ENCODE results near the gene SLC9A9.

The SLC9A9 gene

DNA sequence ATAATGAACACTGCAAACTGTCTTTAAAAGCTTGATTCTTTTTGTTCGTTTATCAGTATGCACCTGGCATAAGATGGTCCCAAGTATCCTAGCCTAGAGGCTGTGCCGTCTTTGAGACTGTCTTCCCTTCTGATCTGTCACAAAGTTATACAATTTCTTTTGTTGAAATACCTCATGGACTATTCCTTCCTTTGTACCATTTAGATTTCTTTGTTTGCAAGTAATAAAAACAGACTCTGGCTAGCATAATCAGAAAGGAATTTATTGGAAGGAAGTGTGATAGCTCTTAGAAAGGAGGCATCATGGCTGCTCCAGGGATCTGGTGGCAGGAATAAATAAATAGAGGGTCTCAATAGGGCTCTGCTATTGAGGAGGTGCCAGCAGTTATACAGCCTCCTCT lies 280.4 kb downstream of the SLC9A9 start:
- H3K36me3 Mint-ChIP-seq (ENCODE audit: low read depth), result no peaks in the 10 kb centered on the region
- H3K4me1 Mint-ChIP-seq (ENCODE audit: low read depth), result no peaks in the 10 kb centered on the region
- no peaks in the 10 kb centered on the region for H3K27me3 Mint-ChIP-seq (ENCODE audit: low read depth)
- H3K27ac Mint-ChIP-seq, result no peak overlapping the region
- H3K4me3 Mint-ChIP-seq, result no peak overlapping the region
- no peaks in the 10 kb centered on the region for H3K9me3 Mint-ChIP-seq

DNA sequence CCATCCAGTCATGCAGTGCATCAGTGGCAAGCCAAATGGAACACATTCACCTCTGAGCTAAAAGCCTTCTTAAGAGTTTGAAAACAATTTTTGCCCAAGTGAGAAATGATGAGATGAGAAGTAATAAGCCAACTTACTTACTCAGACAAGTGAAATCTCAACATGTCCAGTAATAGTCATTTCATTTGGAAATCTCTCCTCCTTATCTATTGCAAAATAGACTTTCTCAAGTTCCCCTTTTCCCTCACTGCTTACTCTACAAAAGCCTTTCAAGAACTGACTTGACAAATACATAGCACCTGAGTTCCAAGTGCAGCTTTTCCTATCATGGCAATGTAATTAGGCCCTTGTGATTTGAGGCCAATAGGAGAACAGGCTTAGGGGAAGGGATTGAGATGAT lies 282.3 kb downstream of the SLC9A9 start:
- Mint-ChIP-seq H3K27me3 (ENCODE audit: low read depth) (no peaks in the 10 kb centered on the region), H3K9me3 (no peaks in the 10 kb centered on the region), H3K36me3 (ENCODE audit: low read depth) (no peaks in the 10 kb centered on the region), H3K4me1 (ENCODE audit: low read depth) (no peaks in the 10 kb centered on the region), H3K27ac (no peak overlapping the region), H3K4me3 (no peak overlapping the region)

DNA sequence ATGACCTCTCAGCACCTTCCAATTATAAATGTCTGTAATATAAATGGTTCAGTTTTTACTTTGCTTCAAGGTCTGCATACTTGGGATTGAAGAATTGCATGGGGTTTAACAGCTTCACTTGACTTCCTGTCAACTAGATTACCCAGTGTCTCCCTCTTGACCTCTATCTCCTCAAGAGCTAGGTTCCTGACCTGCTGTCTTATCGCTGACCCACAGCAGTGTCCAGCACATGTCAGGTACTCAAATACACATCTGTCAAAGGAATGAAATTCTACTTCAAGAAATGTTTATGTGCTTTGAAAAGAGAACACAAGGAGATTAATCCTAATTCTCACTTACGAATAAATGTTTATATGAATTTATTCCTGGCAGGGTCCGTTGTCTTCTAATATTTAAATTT lies 284.5 kb downstream of the SLC9A9 start:
- Mint-ChIP-seq H3K4me1 (ENCODE audit: low read depth) (no peaks in the 10 kb centered on the region), H3K9me3 (peaks cover 3% of the 10 kb centered on the region), H3K36me3 (ENCODE audit: low read depth) (no peaks in the 10 kb centered on the region), H3K27me3 (ENCODE audit: low read depth) (no peaks in the 10 kb centered on the region), H3K4me3 (no peak overlapping the region), H3K27ac (no peak overlapping the region)

DNA sequence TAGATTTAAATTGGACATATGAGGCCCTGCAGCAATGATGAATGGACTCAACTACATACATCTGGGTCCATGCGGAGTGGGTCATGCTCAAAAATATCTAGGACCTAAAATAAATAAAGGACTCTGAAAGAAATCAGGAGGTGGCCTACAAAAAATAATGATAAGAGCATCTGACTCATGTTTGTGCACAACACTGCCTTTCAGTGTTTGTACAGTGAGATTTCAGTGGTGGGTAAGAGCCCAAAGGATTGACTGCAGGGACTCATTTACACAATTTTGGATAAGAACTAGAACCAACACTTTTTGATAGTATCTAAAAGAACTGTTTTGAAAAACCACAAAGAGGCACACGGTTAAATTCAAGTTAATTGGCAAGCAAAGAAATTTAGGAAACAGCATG lies 285.5 kb downstream of the SLC9A9 start:
- H3K36me3 Mint-ChIP-seq (ENCODE audit: low read depth), result no peaks in the 10 kb centered on the region
- peaks cover 12% of the 10 kb centered on the region for H3K9me3 Mint-ChIP-seq
- no peak overlapping the region for H3K27ac Mint-ChIP-seq
- H3K4me3 Mint-ChIP-seq, result no peak overlapping the region
- no peaks in the 10 kb centered on the region for H3K27me3 Mint-ChIP-seq (ENCODE audit: low read depth)
- no peaks in the 10 kb centered on the region for H3K4me1 Mint-ChIP-seq (ENCODE audit: low read depth)

DNA sequence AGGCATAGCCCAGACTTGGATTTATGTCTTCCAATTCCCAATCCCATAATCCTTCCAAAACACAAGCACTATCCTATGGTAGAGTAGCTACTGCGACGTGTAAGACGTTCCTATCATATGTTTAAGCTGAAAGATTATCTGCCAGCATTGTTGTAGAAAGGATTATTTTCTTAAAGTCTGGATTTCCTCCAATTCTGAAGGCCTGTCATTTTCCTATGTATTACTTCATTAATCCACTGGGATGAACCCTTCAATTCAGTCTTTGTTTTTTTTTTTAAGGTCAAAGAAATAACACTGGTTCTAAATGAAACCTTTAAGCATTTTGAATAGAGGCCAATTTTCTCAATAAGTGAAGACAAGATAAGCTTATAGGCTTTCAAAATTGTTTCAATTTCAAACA lies 289.0 kb downstream of the SLC9A9 start:
- Mint-ChIP-seq H3K4me1 (ENCODE audit: low read depth) (no peaks in the 10 kb centered on the region), H3K9me3 (peaks cover 24% of the 10 kb centered on the region), H3K4me3 (no peak overlapping the region), H3K27ac (no peak overlapping the region), H3K27me3 (ENCODE audit: low read depth) (no peaks in the 10 kb centered on the region), H3K36me3 (ENCODE audit: low read depth) (no peaks in the 10 kb centered on the region)

DNA sequence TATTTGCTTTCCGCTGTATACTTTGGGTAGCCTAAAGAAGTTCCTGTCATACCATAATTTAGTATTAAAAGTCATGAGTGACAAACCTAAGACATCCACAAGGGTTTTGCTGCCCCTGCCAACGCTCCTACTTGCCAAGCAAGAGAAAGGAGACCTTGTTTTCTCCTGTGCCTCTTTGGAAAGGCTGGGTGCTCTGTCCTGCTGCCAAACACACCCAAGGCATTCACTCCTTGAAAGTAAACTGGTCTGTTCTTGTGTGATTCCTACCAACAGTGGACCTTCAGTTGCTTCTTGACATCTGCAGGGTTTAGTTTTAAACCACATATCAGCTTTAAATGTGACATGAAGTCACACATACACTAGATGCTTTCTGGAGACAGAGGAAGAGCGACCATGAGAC lies 295.4 kb downstream of the SLC9A9 start:
- peaks cover 9% of the 10 kb centered on the region for H3K36me3 Mint-ChIP-seq (ENCODE audit: low read depth)
- no peak overlapping the region for H3K27ac Mint-ChIP-seq
- peaks cover 17% of the 10 kb centered on the region for H3K9me3 Mint-ChIP-seq
- H3K4me3 Mint-ChIP-seq, result no peak overlapping the region
- H3K4me1 Mint-ChIP-seq (ENCODE audit: low read depth), result no peaks in the 10 kb centered on the region
- H3K27me3 Mint-ChIP-seq (ENCODE audit: low read depth), result no peaks in the 10 kb centered on the region

DNA sequence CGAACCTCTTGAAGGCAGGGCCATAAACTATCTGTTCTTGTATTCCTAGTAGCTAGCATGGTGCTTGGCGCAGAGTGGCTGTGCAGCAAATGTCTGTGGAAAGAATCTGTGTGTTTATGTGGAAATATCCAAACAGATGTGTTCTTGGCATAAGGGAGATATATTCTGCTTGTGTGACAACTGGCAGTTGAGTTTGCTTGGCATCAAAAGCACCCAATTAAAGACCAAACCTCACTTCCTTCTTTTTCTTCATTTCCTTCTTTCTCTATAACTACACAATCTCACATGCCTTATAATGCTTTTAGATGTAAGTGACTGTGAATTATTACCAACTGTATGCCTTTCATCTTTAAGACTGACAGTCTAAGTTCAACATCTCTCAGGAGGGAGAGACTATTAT lies 296.5 kb downstream of the SLC9A9 start:
- H3K27me3 Mint-ChIP-seq (ENCODE audit: low read depth), result no peaks in the 10 kb centered on the region
- peaks cover 11% of the 10 kb centered on the region for H3K36me3 Mint-ChIP-seq (ENCODE audit: low read depth)
- no peaks in the 10 kb centered on the region for H3K4me1 Mint-ChIP-seq (ENCODE audit: low read depth)
- H3K4me3 Mint-ChIP-seq, result no peak overlapping the region
- no peak overlapping the region for H3K27ac Mint-ChIP-seq
- peaks cover 10% of the 10 kb centered on the region for H3K9me3 Mint-ChIP-seq

DNA sequence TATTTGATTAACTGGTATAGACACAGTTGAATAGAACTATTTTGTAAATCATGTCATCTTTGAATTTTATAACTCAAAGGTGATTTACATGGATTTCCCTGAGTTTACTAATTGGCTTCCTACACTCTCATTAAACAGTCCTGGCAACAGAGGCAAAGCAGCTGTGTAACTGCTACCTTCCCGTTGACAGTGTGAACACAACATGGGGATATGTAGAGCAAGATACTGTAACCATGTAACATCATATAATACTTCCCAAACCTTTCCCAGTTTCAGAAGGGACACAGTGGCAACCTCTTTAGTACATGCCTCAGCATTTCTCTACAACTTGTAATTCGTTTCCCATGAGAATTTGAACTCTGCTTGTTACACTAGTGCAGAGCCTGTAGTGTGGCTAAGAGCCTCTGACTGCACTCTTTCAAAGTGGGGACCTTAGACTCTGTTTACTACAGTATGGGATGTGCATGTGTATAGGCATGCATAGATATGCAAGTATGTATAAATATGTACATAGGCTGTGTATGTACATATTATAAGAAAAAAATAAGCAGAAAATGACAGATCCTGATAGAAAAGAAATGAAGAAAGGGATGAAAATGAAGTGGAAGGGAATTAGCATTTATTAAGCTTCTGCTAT lies 299.3 kb downstream of the SLC9A9 start:
- Mint-ChIP-seq H3K36me3 (ENCODE audit: low read depth) (peaks cover 11% of the 10 kb centered on the region), H3K27ac (no peak overlapping the region), H3K4me1 (ENCODE audit: low read depth) (no peaks in the 10 kb centered on the region)

DNA sequence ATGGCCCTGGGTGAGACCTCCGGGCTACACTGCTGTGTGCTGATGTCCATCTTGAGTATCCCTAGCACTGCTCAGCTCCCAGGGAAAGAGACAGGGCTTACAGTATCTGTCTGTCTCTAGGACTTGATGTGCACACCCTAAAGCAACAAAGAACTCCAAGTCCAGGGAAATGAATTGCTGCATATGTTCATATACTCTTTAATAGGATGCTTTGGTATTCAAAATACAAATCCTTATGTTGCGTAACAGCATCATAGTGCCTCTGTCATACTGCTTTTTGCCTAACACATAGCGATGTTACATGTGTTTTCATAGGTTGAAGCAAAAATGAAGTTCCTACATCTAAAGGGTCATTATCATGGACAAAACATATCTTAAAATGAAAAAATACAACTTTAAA lies 299.9 kb downstream of the SLC9A9 start:
- Mint-ChIP-seq H3K27ac (no peak overlapping the region), H3K4me3 (no peak overlapping the region), H3K4me1 (ENCODE audit: low read depth) (no peaks in the 10 kb centered on the region), H3K9me3 (peaks cover 6% of the 10 kb centered on the region), H3K27me3 (ENCODE audit: low read depth) (no peaks in the 10 kb centered on the region), H3K36me3 (ENCODE audit: low read depth) (peaks cover 11% of the 10 kb centered on the region)

More for the DNA sequence above, 299.3 kb downstream of the SLC9A9 start:
- Mint-ChIP-seq H3K4me3 (no peak overlapping the region), H3K27me3 (ENCODE audit: low read depth) (no peaks in the 10 kb centered on the region), H3K9me3 (peaks cover 6% of the 10 kb centered on the region)

DNA sequence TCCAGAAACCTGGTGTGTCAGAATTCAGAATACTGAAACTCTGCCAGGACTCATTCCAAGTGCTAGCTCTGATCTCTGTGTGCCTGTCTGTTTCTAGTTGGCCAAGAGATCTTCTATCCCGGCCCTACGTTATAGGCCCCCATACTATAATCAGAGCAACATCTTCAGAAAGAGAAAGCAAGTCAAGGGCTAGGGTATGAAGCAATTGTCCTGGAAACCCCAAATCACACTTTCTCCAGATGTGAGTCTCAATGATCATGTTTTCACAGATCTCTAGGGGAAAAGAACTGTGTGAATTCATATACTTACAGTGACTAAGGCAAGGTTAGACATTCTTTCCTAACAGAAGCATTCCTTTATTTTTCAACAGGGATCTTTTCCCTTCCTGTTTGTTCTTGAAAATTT lies 309.7 kb downstream of the SLC9A9 start:
- Mint-ChIP-seq H3K9me3 (no peaks in the 10 kb centered on the region), H3K36me3 (ENCODE audit: low read depth) (no peaks in the 10 kb centered on the region), H3K27me3 (ENCODE audit: low read depth) (no peaks in the 10 kb centered on the region), H3K4me1 (ENCODE audit: low read depth) (peaks cover 14% of the 10 kb centered on the region), H3K4me3 (no peak overlapping the region), H3K27ac (no peak overlapping the region)

DNA sequence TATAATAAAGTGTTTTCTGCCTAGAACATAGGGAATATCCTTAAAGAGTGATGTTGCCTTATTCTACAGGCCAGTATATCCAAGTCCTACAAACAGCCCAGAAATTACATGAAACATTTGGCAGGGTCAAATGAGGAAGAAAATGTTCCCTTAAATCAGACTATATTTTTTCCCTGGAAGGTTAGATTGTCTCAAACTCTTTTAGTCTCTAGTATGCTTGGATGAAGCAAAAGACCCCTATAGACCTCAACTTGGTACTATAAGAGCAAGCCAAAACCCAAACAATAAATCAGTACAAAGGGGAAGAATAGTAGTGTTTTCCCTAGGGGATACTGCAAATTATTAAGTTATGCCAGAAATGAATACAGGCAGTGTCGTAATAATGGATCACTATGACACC lies 310.2 kb downstream of the SLC9A9 start:
- H3K27me3 Mint-ChIP-seq (ENCODE audit: low read depth), result no peaks in the 10 kb centered on the region
- peaks cover 14% of the 10 kb centered on the region for H3K4me1 Mint-ChIP-seq (ENCODE audit: low read depth)
- H3K27ac Mint-ChIP-seq, result no peak overlapping the region
- no peaks in the 10 kb centered on the region for H3K9me3 Mint-ChIP-seq
- no peak overlapping the region for H3K4me3 Mint-ChIP-seq
- H3K36me3 Mint-ChIP-seq (ENCODE audit: low read depth), result no peaks in the 10 kb centered on the region

DNA sequence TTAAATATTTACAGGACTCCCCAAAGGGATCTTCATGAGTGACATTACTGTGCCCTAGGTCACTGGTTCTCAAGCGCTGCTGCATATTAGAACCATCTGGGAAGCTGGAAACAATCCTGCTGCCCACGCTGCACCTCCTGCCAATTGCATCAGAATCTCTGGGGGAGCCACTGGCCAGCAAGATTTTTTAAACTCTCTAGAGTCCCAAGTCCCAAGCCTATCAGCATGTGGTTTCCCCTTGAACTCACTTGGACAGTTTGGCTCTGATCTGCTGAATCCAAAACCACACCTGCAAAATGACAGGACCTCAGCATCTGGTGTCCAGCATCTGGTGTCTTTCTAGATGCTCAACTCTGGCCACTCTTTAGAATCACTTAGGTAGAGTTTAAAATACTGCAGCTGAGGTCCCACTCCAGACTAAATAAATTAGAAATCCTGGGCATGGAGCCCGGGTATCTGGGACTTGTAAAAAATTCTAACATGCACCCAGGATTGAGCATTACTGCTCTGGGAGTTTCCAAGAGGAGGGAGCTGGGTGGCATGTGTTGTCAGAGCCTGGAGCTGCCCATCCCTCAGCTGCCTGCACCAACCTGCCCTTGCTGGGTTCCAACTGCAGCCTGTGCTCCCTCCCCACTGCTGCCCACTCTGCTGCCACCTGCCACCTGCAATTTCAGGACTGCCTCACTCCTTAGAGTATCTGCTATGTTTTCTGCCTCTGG lies 311.3 kb downstream of the SLC9A9 start:
- Mint-ChIP-seq H3K4me3 (no peak overlapping the region), H3K36me3 (ENCODE audit: low read depth) (no peaks in the 10 kb centered on the region), H3K4me1 (ENCODE audit: low read depth) (peaks cover 14% of the 10 kb centered on the region), H3K27me3 (ENCODE audit: low read depth) (no peaks in the 10 kb centered on the region), H3K9me3 (no peaks in the 10 kb centered on the region), H3K27ac (no peak overlapping the region)

DNA sequence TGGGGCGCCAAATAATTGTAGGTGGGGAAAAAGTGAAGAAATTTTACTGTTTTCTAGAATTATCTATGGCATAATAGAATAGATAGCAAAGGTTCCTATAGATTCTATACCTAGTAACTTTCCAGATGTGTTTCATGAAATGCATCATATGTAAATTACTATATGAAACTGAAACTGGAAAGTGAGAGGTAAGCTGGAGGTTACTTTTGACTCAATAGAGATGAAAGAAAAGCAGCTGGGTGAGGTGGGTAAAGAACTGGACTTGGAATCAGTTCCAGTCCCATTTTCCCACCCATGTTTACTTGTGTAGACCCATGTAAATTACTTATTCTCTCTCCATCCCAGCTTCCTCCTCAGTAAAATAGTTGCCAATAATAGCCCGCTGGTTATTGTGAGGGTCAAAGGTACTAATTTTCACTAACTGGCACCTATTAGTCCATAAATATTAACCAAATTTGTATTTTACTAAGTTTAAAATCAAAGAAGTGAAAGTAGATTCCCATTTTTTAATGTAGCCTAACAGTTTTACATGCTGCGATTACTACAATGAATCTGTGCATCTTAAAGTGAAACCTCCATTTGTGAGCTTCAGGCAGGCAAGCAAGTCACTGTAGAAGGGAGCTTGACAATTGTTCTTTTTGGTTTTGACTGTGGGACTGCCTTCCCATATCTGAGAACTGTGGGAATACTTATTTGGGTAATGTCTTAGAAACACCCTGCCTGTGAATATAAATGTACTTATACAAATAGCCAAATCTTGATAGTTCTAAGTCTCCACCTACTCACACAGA lies 312.1 kb downstream of the SLC9A9 start:
- H3K9me3 Mint-ChIP-seq, result no peaks in the 10 kb centered on the region
- H3K4me1 Mint-ChIP-seq (ENCODE audit: low read depth), result peaks cover 14% of the 10 kb centered on the region
- H3K27me3 Mint-ChIP-seq (ENCODE audit: low read depth), result no peaks in the 10 kb centered on the region
- H3K36me3 Mint-ChIP-seq (ENCODE audit: low read depth), result no peaks in the 10 kb centered on the region
- no peak overlapping the region for H3K4me3 Mint-ChIP-seq
- H3K27ac Mint-ChIP-seq, result no peak overlapping the region

DNA sequence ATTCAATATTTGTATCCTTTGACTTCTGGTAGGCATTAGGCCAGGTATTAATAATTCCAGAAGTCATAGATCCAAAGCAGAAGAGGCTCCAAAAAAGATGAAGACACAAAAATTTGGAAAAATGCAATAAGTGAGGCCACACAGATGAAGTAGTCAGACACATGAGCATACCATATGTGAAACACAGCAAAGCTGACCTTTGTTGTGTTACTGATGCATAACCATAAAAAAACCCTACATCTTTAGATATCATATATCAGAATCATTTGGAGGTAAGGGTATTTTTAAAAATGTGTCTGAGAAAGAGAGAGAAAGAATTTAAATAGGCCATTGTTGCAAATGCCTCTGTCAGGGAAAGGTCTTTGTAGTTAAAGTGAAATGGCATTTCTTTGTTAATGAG lies 314.9 kb downstream of the SLC9A9 start:
- no peaks in the 10 kb centered on the region for H3K9me3 Mint-ChIP-seq
- peaks cover 5% of the 10 kb centered on the region for H3K36me3 Mint-ChIP-seq (ENCODE audit: low read depth)
- H3K4me3 Mint-ChIP-seq, result no peak overlapping the region
- H3K27me3 Mint-ChIP-seq (ENCODE audit: low read depth), result no peaks in the 10 kb centered on the region
- H3K4me1 Mint-ChIP-seq (ENCODE audit: low read depth), result peaks cover 14% of the 10 kb centered on the region
- no peak overlapping the region for H3K27ac Mint-ChIP-seq

DNA sequence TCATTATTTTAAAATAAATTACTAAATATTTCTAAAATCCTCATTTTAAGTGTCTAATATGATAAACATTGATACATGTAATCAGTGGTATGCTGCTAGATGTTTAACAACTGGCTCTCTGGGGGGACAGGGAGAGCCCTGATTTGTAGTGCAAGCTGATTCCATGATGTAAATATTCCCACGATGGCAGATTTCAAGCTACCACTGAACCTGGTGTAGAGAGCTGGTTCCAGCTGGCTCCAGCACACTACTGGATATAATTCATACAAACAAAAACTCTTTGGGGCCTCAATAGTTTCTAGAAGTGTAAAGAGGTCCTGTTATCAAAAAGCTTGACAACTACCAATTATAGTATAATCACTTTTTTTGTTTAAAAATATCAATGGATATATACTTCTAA lies 316.2 kb downstream of the SLC9A9 start:
- Mint-ChIP-seq H3K27me3 (ENCODE audit: low read depth) (no peaks in the 10 kb centered on the region), H3K27ac (no peak overlapping the region), H3K9me3 (no peaks in the 10 kb centered on the region), H3K4me3 (no peak overlapping the region), H3K4me1 (ENCODE audit: low read depth) (peaks cover 16% of the 10 kb centered on the region), H3K36me3 (ENCODE audit: low read depth) (peaks cover 5% of the 10 kb centered on the region)
